Kidney glomerular epithelial cell (primary cell): Measurements from ENCODE around the gene NTRK2.
A peak's percentile ranks its signal among the peaks of the same experiment; 100 is the strongest.

Source experiments
- DNase-seq: peaks from one replicate; lab custom pipeline; 2025; lab: John Stamatoyannopoulos, UW

NTRK2 gene

DNA sequence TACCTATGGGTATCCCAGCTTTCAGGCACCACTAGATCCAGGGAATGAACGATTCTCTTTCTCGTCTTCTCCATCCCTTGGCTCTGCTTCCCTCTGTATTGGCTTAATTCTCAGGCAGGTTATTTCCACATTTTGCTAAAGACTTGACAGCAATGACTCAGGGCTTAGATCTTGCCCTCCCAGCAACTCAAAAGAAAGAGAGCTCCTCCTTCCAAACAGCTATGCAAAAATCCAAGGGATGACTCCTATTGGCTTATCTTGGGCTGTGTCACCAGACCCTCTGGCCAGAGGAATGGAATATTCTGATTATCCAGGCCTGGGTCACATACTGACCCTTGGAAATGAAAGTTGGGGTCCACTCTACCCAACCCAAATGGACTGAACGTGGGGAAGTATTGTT, 270.2 kb downstream of the NTRK2 start:
- no peak for DNase-seq

DNA sequence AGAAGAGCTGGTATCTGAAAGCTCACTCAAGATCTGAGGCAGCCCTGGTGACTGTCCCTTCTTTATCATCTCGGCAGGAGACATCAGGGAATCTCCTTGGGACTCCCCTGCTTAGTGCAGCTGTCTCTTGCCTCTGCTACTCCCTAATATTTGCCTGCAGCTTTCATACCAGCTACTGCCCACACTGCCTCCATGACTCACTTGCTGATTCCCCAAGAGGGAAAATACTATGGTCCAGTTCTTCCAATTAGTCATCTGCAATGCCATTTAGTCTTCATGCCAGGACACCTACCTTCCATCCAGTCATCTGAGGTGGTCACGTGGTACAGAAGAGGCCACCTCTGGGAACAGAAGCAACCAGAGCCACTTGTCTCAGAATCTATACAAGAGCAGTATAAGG, 270.8 kb downstream of the NTRK2 start:
- peak; percentile 88 for DNase-seq

DNA sequence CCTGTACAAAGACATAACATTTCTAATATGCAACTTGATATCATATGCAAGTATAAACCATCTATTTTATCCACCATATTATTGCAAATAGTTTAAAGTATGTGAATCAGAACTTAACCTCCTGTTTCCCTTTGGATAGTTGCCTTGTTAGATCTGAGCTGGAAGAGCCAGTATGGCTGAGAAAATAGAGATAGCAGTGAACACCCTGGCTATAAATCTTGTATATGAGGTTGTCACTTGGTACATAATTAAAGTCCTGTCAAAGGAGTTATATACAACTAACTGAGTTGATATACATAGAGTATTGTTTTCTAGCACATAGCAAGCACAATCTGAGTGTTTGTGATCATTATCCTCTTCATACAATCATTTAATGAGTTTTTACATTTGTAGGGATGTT, 272.3 kb downstream of the NTRK2 start:
- no peak for DNase-seq

DNA sequence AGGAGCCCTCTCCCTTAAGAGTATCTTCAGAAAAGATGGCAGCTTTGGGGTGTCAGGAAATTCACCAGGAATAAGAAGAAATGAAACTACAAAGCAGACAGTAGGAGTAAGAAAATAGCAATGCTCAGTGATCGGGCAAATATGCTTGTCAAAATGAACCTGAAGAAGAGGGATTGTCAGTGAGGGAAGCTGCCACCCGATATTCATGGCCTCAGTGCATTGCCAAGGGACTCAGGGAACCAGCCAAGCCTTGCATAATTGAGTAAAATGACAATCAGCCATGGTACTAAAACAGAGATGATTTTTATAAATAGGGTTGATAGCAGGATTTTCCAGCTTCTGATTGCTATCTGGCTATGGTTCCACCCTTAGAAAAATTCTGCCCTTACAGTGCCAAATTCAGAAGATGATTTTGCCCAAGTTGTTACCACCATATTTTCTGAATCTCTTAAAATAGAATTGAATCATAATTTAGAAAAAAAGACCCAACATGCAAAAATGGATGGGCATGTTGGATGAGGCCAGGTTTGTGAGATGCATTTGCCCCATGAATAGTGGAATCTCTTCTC, 274.0 kb downstream of the NTRK2 start:
- no peak for DNase-seq

DNA sequence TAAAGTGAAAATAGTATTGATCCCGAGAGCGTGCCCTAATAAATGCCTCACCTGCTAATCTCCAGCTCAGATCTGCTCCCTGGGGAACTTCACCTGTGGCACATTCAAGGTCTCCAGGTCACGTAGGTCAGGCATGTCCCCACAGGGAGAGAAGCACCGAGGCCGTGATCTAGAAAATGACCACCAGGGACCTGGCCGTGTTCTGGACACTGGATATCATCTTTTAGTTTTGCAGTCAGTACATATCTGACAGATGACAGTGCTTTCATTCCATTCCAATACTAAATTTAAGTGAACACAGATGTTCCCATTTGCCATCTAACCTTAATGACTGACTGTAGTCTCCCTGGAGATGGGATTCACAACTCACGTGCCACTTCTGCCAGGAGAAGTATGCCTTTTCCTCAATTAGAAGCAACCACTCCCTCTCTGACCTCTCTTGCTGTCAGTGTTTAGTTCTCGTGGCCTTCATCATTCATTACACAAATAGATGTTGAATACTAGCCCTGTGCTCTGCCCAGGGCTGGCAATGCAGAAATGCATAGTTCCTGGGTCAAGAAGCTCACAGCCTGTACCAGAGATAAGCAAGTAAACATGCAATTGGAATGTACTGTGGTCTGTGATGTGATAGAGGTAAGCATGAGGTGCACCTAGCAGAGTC, 276.5 kb downstream of the NTRK2 start:
- DNase-seq: no peak

DNA sequence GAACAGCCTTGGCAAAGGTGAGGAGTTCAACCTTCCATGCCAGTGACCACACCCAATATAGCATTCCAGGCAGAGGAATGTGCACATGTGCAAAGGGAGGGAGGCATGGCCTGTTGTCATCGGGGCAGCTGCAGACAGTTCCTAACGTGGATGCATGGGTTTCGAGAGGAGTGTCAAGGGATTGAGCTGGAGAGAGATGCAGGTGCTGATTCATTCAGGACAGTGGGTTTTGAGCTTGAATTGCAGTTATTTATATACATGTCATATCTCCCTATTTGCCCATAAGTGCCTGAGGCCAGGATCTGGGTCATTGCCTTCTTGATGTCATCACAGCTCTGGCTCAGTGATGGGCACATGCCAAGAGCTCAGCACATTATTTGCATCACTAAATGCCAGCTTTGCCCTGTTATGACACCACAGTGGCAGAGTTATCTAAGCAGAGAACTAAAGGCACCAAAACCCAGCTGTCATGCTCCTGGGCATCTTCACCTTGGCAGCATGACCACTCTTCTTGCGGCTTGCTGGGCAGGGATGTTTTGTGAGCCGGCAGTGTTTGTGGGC, 278.0 kb downstream of the NTRK2 start:
- DNase-seq: no peak

DNA sequence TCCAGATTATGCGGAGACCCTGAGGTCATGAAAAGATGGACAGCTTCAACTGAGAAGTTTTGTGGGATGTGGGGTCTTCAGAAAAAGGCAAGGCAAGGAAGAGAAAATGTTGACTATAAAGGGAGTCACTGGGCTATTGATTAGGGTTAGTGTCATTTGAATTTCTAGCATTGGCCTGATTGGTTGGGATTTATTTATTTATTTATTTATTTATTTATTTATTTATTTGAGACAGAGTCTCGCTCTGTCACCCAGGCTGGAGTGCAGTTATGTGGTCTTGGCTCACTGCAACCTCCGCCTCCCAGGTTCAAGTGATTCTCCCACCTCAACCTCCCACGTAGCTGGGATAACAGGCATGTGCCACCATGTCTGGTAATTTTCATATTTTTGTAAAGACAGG, 279.7 kb downstream of the NTRK2 start:
- no peak for DNase-seq

DNA sequence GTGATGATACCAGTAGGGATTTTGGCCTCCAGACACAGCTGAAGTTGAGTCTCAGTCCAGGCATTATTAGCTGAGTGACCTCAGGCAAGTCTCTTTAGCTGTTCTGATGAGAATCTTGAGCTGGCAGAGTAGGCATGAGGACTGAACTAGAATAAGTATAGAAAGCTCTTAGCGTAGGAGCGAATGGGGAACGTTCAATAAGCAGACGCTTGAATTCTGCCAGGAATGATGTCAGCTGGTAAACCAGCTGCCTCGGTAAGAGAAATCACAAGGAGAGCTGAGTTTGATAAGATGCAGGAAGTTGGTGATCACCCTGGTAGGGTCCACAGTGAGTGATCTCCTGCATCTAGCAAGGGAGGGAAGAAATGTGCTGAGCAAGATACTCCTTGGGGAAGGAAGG, 280.4 kb downstream of the NTRK2 start:
- no peak for DNase-seq

DNA sequence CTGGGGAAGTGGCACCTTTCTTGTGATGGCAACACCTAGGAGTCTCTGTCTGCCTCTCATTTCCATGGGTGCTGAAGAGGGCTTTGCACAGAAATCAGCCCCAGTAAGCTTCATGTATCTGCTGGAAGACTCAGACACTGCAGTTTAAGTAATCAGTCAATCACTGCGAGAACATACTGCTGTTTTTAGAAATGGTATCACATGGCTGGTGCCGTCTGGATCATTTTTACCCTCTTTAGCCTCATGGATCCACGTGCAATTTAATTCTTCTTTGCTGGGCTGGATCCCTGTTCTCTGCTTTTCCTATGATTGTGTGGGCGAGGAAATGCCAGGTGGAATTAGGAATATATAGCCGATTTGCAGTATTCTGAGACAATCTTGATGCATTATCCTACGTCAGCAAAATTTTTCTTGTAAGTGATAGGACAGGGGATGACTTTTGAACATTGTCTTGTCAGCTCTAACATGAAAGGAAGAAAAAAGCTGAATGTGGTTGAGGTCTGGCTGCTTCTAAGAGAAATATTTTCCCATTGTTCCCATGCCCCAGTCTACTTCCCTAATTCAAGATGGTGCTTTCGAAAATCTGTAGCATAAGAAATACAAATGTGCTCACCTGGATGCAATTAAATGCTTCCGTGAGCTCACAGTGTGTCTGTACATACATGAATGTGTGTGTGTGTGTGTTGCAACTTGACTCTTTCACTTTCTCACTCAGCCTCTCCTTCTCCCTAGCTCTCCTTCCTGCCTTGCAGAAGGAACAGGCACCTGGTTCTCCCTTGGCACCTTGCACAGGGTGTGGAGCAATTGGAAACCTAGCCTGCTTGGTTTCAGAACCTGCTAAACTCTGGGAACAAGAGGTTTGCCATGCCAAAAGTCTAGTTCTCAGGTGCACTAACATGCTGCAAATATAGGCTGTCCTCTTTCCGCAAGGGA, 281.6 kb downstream of the NTRK2 start:
- no peak for DNase-seq

DNA sequence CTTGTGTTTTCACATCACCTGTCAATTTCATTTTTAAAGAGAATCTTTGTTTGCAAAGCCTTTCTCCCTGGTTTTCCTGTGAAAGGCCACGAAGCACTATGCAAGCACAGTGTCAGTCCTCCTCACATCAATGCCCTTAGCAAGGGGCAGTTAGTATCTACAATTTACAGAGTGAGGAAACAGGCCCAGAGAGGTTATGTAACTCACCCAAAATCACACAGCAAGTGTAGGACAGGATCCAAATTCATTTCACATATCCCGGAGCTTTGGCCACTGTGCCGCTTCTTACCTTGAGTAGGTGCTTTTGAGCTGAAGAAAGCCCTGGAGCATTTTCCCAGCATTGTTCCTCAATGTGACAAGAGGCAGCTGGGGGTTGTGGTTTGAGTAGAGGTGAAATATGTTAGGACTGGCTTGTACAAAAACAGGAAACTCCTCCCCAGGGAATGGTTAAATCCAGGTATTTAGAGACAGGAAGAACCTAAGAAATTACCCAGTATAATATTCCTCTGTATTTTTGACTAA, 283.8 kb downstream of the NTRK2 start:
- DNase-seq: no peak

DNA sequence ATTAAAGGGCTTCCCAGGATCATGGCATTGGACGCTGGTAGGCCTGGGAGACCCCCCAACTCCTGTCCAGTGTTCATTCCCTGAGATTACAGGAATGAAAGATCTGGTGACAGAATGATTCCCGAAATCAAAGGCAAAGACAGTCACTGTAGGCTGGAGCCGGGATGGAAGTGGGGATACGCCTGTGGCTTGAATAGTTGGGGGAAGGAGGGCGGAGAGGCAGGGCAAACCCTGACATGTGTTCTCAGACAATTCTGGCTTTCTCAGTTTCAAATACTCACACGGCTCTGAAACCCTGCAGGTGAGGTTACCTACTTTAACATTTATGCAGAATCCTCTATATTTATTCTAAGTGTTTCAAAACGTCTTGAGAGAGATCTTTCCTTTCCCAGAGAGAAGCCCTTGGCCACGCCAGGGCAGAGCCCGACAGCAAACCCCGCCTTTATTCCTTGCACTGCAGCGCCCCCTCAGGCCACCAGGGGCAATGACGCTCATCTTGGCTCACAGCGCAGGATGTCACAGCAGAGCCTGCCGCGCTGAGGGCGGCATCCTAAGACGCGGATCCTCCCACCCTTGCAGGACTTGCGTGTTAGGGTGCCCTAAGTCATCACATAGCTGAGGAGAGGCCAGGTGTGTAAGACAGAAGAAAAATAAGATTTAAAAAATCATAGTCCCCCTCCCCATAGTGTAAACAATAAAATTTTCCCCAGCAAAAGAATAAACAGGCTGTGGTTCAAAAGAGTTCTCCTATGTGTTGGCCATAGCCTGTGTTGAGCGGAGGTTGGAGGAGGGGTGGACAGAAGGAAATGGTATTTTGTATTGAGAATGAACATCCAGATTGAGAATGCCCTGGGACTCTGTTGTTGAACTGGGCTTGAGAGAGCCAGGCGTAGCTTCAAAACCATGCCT, 284.5 kb downstream of the NTRK2 start:
- peak; percentile 63 for DNase-seq

DNA sequence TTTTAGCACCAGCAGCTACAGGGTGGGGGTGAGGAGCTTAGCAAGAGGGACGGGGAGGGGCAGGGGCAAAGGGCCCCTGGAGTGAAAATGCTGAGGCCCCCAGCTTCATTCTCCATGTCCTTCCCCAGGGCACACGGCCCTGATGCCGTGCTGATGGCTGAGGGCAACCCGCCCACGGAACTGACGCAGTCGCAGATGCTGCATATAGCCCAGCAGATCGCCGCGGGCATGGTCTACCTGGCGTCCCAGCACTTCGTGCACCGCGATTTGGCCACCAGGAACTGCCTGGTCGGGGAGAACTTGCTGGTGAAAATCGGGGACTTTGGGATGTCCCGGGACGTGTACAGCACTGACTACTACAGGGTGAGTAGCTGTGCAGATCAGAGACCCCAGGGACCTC, 285.6 kb downstream of the NTRK2 start:
- DNase-seq: no peak

DNA sequence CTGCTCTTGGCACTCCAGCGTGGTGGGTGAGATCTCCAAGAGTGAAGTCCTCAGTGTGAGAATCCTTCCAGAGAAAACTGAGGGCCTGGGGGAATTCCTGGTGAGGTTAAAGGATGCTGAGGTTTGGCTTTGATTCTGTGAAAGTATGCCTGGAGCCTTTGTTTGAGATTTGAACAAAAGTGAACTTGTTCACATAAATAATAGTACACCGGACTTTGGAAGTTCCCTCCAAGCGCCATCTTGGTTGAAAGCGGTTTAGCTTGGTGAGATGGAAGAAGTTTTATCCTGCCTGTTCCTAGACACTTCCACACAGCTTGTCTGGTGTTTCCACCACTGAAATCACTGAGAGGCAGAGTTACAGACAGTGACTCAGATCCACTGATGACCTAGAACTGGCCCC, 286.4 kb downstream of the NTRK2 start:
- DNase-seq: no peak

DNA sequence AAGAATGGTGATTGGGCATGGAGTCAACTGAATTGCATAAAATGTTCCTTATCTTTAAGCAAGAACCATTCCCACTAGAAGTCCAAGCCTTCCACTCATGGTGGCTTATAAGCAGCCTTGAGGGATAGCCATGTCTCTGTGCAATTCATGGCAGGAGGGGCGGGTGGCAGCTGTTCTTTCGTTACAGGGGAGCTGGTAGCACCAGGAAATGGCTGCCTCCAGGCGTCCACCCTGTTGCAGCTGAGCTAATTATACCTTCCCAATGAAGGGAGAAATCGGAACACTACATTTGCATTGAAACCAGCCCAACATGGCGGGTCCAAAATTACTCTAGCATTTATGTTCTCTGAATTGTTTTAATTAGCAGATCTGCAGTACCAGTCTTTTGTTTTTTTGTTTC, 289.8 kb downstream of the NTRK2 start:
- no peak for DNase-seq

DNA sequence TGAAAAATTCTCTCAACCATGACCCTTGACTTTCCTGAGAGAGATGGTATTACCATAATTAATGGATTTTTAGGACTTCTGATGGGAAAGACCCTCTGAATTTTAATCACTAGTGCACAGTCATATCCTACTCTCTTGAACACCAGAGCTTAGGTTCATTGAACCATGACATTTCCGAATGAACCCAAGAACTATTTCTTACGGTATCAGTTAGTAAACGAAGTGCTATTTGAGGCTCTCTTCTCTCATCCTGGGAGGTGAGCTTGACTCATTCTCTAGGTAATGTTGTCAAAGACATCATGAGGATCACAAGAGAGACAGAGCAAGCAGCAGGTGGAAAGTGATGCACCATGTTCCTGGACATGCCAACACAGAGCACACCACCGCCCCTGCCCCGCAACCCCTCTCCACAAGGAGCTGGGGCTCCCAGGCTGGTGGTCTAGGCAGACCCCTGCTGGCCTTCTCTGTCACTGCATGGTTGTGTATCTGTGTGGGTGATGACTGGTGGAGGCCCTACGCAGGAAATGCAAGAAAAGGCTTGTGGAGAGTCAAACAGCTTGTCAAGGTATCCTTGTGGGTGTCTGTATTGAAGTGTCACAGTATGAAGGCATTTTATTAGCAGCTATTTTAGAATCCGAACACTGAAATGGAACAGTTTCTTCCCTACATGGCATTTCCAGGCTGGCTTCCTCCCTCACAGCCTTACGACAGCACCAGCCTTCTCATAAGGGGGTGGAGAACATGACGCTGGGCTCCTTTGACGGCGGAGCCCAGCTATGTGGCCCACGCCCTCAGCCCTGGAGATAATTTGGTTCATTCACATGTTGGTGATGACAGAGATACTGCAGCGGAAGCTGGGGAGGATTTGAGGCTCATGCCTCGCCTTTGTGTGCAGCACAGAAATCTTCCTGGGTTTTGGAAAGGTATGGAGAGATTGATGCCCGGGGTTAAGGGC, 297.6 kb downstream of the NTRK2 start:
- no peak for DNase-seq

DNA sequence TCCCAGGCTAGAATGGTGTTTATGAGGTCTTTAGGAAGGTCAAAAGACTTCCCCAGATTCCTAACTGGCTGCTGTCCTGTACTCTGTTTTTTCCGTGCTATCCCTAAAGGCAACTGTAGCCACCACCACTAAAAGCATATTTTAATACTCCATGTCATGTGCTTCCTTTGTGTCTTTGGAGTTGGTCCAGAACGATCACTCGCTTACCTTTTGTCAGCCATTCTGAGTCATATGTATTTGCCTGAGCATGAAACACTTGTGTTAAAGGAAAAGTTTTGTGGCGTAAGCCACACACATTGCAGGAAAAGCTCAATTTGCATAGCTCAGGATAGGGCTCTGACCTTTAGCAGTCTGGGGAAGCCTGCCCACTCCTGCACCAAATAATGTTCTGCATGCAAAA, 299.6 kb downstream of the NTRK2 start:
- no peak for DNase-seq

DNA sequence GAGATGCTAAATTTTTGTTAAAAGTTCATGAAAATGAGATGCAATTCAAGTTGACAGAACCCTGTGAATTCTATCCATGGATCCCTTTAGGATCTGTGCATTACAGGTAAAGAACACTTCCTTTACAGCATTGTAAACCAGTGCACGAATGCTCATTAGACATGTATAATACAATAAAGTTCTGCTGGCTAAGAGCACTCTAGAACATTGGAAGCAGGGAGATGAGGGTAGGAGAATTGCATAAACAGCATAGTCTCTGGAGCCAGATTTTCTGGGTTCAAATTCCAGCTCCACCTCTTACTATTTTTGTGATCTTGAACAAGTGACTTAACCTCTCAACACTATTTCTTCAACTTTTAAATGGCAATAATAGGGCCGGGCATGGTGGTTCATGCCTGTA, 300.2 kb downstream of the NTRK2 start:
- DNase-seq: no peak

DNA sequence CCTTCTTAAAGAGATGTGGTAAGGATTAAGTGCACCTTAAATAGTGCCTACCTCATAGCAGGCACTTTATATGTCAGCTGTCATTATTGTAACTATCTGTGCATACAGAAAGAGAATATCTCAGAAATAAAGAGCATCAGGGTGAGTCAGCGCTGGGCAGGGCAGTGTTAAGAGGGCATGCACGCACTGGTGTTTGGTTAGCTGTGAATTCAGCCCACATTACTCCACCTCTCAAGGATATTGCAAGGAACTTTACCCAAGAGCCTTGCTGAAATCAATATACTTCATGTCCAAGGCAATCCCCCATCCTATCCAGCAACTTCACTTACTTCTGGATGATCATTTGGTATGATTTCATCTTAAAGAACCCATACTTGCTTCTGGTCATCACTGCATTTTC, 300.9 kb downstream of the NTRK2 start:
- no peak for DNase-seq

DNA sequence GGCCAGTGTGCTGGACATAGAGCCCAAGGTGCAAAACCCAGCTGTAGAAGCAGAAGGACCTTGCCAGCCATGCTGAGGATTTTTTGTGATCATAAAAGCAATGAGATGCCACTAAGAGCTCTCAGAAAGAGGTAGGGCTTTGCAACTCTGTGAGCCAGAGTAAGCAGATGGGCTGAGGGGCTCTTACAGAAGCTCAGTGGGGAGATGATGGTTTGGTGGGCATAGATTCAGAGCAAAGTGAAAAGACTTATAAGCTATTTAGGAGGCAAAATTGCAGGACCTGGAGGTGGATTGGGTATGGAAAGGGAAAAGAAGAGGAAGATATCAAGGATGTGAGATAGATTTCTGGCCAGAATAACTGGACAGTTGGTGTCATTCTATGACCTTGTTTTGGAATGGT, 302.0 kb downstream of the NTRK2 start:
- DNase-seq: no peak

DNA sequence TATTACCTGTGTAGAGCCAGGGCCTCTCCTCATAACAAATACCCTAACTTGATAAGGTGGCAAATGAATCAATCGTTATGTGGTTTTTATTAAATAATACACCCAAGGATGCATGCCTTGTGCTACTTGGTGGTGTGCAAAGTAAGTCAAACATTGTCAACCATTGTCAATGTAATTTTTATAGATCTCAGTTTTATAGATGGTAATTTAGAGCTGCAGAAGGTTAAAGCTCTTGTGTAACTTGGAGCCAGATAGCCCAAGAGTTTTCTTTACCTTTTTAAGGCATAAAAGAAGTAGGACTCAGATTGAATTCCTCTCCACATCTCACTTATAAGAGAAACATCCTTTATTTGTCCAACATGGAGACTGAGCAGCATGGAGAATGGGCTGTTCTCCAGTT, 304.7 kb downstream of the NTRK2 start:
- DNase-seq: no peak
